Right lobe of liver (tissue), 6 donors: ENCODE measurements around the gene DDX10. TPM values are rescaled to one million over a fixed set of nuclear protein-coding genes. Genes with fewer than 3 reads are reported as not detected.

Source experiments
- ATAC-seq, 4 donors: fragments of 200-7000 bp; cut with Tn5 transposase; one replicate each; pipeline ENCODE4 v1.9.1; 2020; ENCODE audit warnings: mild to moderate bottlenecking in 4 of 4, moderate library complexity in 4 of 4
- DNase-seq, 3 donors: peaks; one replicate each; pipeline ENCODE4 v3.0.0-alpha.2; 2020
- H3K27ac ChIP-seq, 3 donors: fragments of 200-600 bp; one replicate each; pipeline ENCODE4 v1.8.0; 2022
- H3K27me3 ChIP-seq, 2 donors: fragments of 200-600 bp; one replicate each; pipeline ENCODE4 v1.8.0; 2022
- H3K36me3 ChIP-seq, 4 donors: fragments of 200-600 bp; sonication (generic) in 1 of 4; one replicate each; pipeline versions ENCODE4 v1.5.1 to v1.8.0; 2017 to 2022; ENCODE audit warnings: control low read depth in 1 of 4
- H3K4me1 ChIP-seq, 4 donors: fragments of 200-600 bp; sonication (generic) in 1 of 4; one replicate each; pipeline versions ENCODE4 v1.5.1 to v1.8.0; 2017 to 2022; ENCODE audit warnings: control low read depth in 1 of 4
- H3K4me3 ChIP-seq, 3 donors: fragments of 200-600 bp; one replicate each; pipeline ENCODE4 v1.8.0; 2022
- H3K9me3 ChIP-seq, 4 donors: fragments of 200-600 bp; sonication (generic) in 1 of 4; one replicate each; pipeline versions ENCODE4 v1.5.1 to v1.8.0; 2017 to 2022; ENCODE audit warnings: control low read depth in 1 of 4
- POLR2A ChIP-seq: fragments of 450-650 bp; IDR thresholded peaks from one replicate; pipeline ENCODE4 v1.6.1; 2017; ENCODE audit warnings: antibody characterized with exemption, mild to moderate bottlenecking
- WGBS: methylation state at CpG from one replicate; pipeline ENCODE4 v1.1.6; 2018; ENCODE audit warnings: low coverage, low lambda C conversion rate; ENCODE audit not compliant: insufficient coverage; ENCODE audit errors: missing lambda C conversion rate; 5-methylcytosine and 5-hydroxymethylcytosine counted together
- intact Hi-C, 2 donors: fragments of 100-400 bp; cut with DNase I; formaldehyde crosslinking; loops; one replicate each; pipeline versions ENCODE4 v1.11.2 to v1.14.1; 2022
- total RNA-seq, 6 experiments: library from RNA; depleted of rRNA in 2 of 6; stranded (reverse); fragments of >200 nt in 2 of 6; fragmentation: NEBNext Ultra II Directional in 3 of 6; extraction: Animal tissue kit (Norgen Biotek cat#: 25700) in 3 of 6; gene quantifications; one replicate each; pipeline versions ENCODE4 v1.1.0 to v1.2.4, GENCODE V29; 2016 to 2023
- TF ChIP-seq, protein P1 (sequence below), 4 donors: fragments of 200-600 bp in 3 of 4; fragments of 450-650 bp in 1 of 4; IDR thresholded peaks; one replicate each; pipeline versions ENCODE4 v1.5.1 to v1.8.0; 2016 to 2022; ENCODE audit warnings: antibody characterized with exemption in 4 of 4, mild to moderate bottlenecking in 2 of 4
- donor health status: DM: no; HTN: yes; CAD: no.
- donor health status: DM: no; HTN: no; CAD: no.
- donor health status: DM: no; HTN: no; CAD: no.
- donor health status: DM: no; HTN: yes; CAD: no.
- donor health status: DM: no; HTN: yes; CAD: no.

The DDX10 gene
- total RNA-seq, 6 experiments from 2014 or later, result 7.4 to 13.6 (median 11.3) TPM

DNA sequence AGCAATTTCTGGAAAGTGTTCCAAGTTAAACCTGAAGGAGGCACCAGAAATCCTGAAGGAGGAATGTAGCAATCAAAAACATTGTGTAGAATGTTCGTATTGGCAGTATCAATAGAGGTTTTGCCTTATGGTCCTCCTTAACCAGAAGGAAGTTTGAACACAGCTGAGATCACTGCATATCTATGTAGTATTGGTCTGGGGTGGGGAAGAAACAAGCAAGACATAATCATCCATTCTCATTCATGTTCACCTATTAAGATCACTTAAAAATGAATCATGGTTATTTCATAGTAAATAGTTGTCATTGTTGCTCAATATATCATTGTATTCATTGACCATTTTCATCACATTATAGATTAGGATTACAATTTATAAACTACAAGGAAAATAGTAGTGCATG, 160.5 kb downstream of the DDX10 start:
- DNase-seq, result no peak
- Histone ChIP-seq H3K9me3 (no peaks in the 10 kb centered on the region), H3K4me1 (no peaks in the 10 kb centered on the region), H3K4me3 (no peak overlapping the region), H3K27ac (no peak overlapping the region), H3K36me3 (no peaks in the 10 kb centered on the region), H3K27me3 (no peaks in the 10 kb centered on the region)
- ATAC-seq, result no peak
- WGBS, result 67% methylated on average over 1 of the region's 1 CpG
- no peak for TF ChIP-seq POLR2A
- TF ChIP-seq, protein P1, sequence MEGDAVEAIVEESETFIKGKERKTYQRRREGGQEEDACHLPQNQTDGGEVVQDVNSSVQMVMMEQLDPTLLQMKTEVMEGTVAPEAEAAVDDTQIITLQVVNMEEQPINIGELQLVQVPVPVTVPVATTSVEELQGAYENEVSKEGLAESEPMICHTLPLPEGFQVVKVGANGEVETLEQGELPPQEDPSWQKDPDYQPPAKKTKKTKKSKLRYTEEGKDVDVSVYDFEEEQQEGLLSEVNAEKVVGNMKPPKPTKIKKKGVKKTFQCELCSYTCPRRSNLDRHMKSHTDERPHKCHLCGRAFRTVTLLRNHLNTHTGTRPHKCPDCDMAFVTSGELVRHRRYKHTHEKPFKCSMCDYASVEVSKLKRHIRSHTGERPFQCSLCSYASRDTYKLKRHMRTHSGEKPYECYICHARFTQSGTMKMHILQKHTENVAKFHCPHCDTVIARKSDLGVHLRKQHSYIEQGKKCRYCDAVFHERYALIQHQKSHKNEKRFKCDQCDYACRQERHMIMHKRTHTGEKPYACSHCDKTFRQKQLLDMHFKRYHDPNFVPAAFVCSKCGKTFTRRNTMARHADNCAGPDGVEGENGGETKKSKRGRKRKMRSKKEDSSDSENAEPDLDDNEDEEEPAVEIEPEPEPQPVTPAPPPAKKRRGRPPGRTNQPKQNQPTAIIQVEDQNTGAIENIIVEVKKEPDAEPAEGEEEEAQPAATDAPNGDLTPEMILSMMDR (IDR thresholded peaks at IDR 0.05), result no peak
- intact Hi-C loops, result no loop called here

DNA sequence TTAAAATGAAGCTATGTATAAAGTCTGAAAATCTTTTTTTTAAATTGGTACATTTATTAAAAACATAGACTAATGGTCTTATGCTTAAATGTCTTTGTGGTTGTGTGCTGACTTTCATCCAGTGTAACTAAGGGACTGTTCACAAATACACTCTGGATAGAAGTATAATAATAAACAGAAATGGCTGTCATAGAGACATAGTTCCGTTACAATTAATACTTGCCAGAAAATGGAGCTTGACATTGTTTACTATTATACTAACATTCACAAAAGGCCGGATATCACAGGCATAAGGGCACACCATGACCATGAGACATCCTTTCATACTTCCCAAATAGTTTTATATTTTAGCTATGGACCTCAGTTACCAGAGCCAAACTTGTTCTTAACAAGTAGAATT, 161.3 kb downstream of the DDX10 start:
- H3K4me1 ChIP-seq, result no peaks in the 10 kb centered on the region
- H3K27ac ChIP-seq, result no peak overlapping the region
- no peak for ATAC-seq
- 83% methylated on average over 2 of the region's 2 CpGs for WGBS
- intact Hi-C loops, result no loop called here
- H3K27me3 ChIP-seq, result no peaks in the 10 kb centered on the region
- no peaks in the 10 kb centered on the region for H3K9me3 ChIP-seq
- no peaks in the 10 kb centered on the region for H3K36me3 ChIP-seq
- no peak overlapping the region for H3K4me3 ChIP-seq
- TF ChIP-seq POLR2A, result no peak
- TF ChIP-seq, protein P1 (IDR thresholded peaks at IDR 0.05), result no peak
- no peak for DNase-seq

DNA sequence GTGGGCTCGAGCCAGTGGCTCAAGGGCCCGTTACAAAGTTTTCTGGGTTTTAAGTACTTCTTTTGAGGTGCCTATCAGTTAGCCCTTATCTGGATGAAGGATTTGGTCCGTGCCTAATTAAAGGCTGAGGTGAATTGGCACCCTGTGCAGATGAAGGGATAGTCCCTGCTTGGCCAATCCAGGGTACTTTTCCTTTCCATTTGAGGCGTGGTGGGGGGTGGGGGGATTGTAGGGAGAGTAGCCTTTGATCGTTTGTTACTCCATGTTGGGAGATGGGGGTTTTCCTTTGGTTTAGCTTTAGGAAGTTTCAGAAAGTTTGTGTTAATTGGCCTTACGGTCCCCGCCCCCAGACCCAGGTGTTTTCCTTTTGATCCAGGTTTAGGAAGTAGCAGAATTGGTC, 170.8 kb downstream of the DDX10 start:
- Histone ChIP-seq H3K4me3 (no peak overlapping the region), H3K27me3 (no peaks in the 10 kb centered on the region), H3K36me3 (peaks cover 0 to 10% (median under 1%) of the 10 kb centered on the region in 4 donors), H3K27ac (no peak overlapping the region), H3K9me3 (no peaks in the 10 kb centered on the region), H3K4me1 (no peaks in the 10 kb centered on the region)
- ATAC-seq (no peak), DNase-seq (no peak)
- WGBS, result 84% methylated on average over 4 of the region's 7 CpGs
- TF ChIP-seq, protein P1 (IDR thresholded peaks at IDR 0.05), result no peak
- intact Hi-C loops, result no loop called here

GRCh38 chr11:108836541-108836940, 171.7 kb downstream of the DDX10 start:
- WGBS, result 86% methylated on average over 7 of the region's 7 CpGs
- H3K9me3 ChIP-seq, result no peaks in the 10 kb centered on the region
- intact Hi-C loops, result no loop called here
- TF ChIP-seq, protein P1 (IDR thresholded peaks at IDR 0.05), result no peak
- TF ChIP-seq POLR2A, result no peak
- DNase-seq, result no peak
- H3K27me3 ChIP-seq, result no peaks in the 10 kb centered on the region
- H3K36me3 ChIP-seq, result peaks cover 0 to 10% (median under 1%) of the 10 kb centered on the region in 4 donors
- no peak overlapping the region for H3K27ac ChIP-seq
- no peak overlapping the region for H3K4me3 ChIP-seq
- no peak for ATAC-seq
- no peaks in the 10 kb centered on the region for H3K4me1 ChIP-seq
